22Rv1 (cell line): Measurements from ENCODE around the gene SPATA9.
"Not testable (repeated sequence)": the region's sequence is repeated elsewhere in the genome, so short reads cannot be mapped to it uniquely, and the experiment has no call there.

Experiments used
- H3K27ac ChIP-seq: fragments of 450-650 bp; 2 replicates; pipeline ENCODE4 v1.5.1; 2017
- CTCF ChIP-seq: fragments of 450-650 bp; IDR thresholded peaks from 2 replicates; pipeline ENCODE4 v1.5.1; 2017; ENCODE audit warnings: mild to moderate bottlenecking
- ZFX ChIP-seq: fragments of 450-650 bp; IDR thresholded peaks from 2 replicates; pipeline ENCODE4 v1.6.1; 2017; ENCODE audit warnings: antibody characterized with exemption, borderline replicate concordance

Gene SPATA9

GRCh38 chr5:95644351-95645042, 38.3 kb downstream of the SPATA9 start:
- no peak for TF ChIP-seq ZFX
- TF ChIP-seq CTCF, result peak; percentile 76
- no peak overlapping the region for H3K27ac ChIP-seq

GRCh38 chr5:95643152-95643551, 39.6 kb downstream of the SPATA9 start:
- H3K27ac ChIP-seq, result peak overlapping the region; percentile 86
- TF ChIP-seq ZFX (no peak), CTCF (no peak)

- TF ChIP-seq CTCF, result no peak
- no peak for TF ChIP-seq ZFX
- H3K27ac ChIP-seq, result peak overlapping the region; percentile 86
These were observed 41.0 kb downstream of the SPATA9 start for GRCh38 chr5:95641741-95642220.

GRCh38 chr5:95638632-95639031, 44.2 kb downstream of the SPATA9 start:
- H3K27ac ChIP-seq, result no peak overlapping the region
- TF ChIP-seq ZFX (no peak), CTCF (no peak)

- no peak overlapping the region for H3K27ac ChIP-seq
- no peak for TF ChIP-seq CTCF
- no peak for TF ChIP-seq ZFX
These were observed 48.7 kb downstream of the SPATA9 start for GRCh38 chr5:95634081-95634480.

GRCh38 chr5:95633671-95634070, 49.1 kb downstream of the SPATA9 start:
- H3K27ac ChIP-seq, result no peak overlapping the region
- TF ChIP-seq ZFX (no peak), CTCF (no peak)

- not testable (repeated sequence) for H3K27ac ChIP-seq
These were observed 49.8 kb downstream of the SPATA9 start for GRCh38 chr5:95632942-95633341.
